Psoas muscle (tissue), 8 donors: ENCODE measurements around the gene PRKN. TPM values are rescaled to one million over a fixed set of nuclear protein-coding genes. Genes with fewer than 3 reads are reported as not detected.

Source experiments
- ATAC-seq, 4 donors: fragments of 200-7000 bp; cut with Tn5 transposase; one replicate each; pipeline ENCODE4 v1.9.1; 2020; ENCODE audit warnings: moderate library complexity in 3 of 4, mild to moderate bottlenecking in 2 of 4
- DNase-seq, 2 donors: peaks; one replicate each; pipeline ENCODE4 v3.0.0-alpha.2; 2020
- H3K27ac ChIP-seq: fragments of 200-600 bp; one replicate; pipeline ENCODE4 v1.8.0; 2022
- H3K27me3 ChIP-seq, 3 donors: fragments of 200-600 bp in 1 of 3; one replicate each; pipeline versions ENCODE4 v1.6.1 to v1.8.0; 2013 to 2022; ENCODE audit warnings: low read length in 2 of 3, mild to moderate bottlenecking in 2 of 3, moderate library complexity in 1 of 3; ENCODE audit not compliant: insufficient read depth in 3 of 3
- H3K36me3 ChIP-seq, 2 donors: fragments of 200-600 bp in 1 of 2; one replicate each; pipeline versions ENCODE4 v1.6.1 to v1.8.0; 2013 to 2022; ENCODE audit warnings: low read depth in 1 of 2, mild to moderate bottlenecking in 1 of 2, moderate library complexity in 1 of 2; ENCODE audit not compliant: insufficient read depth in 1 of 2
- H3K4me1 ChIP-seq: fragments of 200-600 bp; one replicate; pipeline ENCODE4 v1.8.0; 2022
- H3K4me3 ChIP-seq: fragments of 200-600 bp; one replicate; pipeline ENCODE4 v1.8.0; 2022; ENCODE audit warnings: mild to moderate bottlenecking
- H3K9me3 ChIP-seq: fragments of 200-600 bp; one replicate; pipeline ENCODE4 v1.8.0; 2022
- WGBS, 3 donors: extraction: QIAGEN DNeasy Blood & Tissue Kit; methylation state at CpG; one replicate each; pipeline versions ENCODE4 v1.1.6 to v1.1.7; 2013; 5-methylcytosine and 5-hydroxymethylcytosine counted together
- intact Hi-C, 2 donors: fragments of 100-400 bp; cut with DNase I; formaldehyde crosslinking; loops; one replicate each; pipeline versions ENCODE4 v1.11.0 to v1.14.2; 2022
- polyA plus RNA-seq, 3 donors: library from polyadenylated mRNA; stranded (reverse); fragments of 200-250 nt; gene quantifications; one replicate each; pipeline ENCODE4 v1.2.3, GENCODE V29; 2013
- total RNA-seq, 4 donors: library from RNA; stranded (reverse); fragmentation: NEBNext Ultra II Directional in 2 of 4; extraction: Animal tissue kit (Norgen Biotek cat#: 25700) in 2 of 4; gene quantifications; one replicate each; pipeline versions ENCODE4 v1.2.1 to v1.2.4, GENCODE V29; 2021 to 2023
- TF ChIP-seq, protein P1 (sequence below): fragments of 200-600 bp; IDR thresholded peaks from one replicate; pipeline ENCODE4 v1.8.0; 2022; ENCODE audit warnings: antibody characterized with exemption
- donor health status: healthy with polysubstance abuse.
- donor health status: DM: no; HTN: no; CAD: no; lungs with moderate emphysema.
- donor health status: Bipolar disorder and iron deficiency.
- donor health status: healthy.
- donor health status: DM: yes; HTN: yes; CAD: no.
- donor health status: DM: no; HTN: no; CAD: no.
- donor health status: DM: no; HTN: no; CAD: no.
- donor health status: DM: yes; HTN: yes; CAD: no.

Gene PRKN
- total and polyA plus RNA-seq, 7 donors: 1.5 to 19.5 (median 11.7) TPM

DNA sequence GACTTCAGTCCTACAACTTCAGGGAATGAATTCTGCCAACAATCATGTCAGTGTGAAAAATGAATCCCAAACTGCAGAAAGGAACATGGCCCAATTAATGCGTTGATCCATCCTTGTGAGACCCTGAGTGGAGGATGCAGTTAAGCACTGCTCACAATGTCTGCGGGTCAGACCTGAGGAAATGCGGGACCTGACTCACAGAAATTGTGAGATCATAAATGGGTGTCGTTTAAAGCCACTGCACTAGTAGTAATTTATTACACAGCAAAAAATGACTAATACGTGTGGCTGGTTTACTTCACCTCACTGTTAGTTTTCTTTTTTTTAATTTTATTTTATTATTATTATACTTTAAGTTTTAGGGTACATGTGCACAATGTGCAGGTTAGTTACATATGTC lies 505.0 kb downstream of the PRKN start:
- TF ChIP-seq, protein P1, sequence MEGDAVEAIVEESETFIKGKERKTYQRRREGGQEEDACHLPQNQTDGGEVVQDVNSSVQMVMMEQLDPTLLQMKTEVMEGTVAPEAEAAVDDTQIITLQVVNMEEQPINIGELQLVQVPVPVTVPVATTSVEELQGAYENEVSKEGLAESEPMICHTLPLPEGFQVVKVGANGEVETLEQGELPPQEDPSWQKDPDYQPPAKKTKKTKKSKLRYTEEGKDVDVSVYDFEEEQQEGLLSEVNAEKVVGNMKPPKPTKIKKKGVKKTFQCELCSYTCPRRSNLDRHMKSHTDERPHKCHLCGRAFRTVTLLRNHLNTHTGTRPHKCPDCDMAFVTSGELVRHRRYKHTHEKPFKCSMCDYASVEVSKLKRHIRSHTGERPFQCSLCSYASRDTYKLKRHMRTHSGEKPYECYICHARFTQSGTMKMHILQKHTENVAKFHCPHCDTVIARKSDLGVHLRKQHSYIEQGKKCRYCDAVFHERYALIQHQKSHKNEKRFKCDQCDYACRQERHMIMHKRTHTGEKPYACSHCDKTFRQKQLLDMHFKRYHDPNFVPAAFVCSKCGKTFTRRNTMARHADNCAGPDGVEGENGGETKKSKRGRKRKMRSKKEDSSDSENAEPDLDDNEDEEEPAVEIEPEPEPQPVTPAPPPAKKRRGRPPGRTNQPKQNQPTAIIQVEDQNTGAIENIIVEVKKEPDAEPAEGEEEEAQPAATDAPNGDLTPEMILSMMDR: no peak
- DNase-seq (no peak), ATAC-seq (no peak)
- Histone ChIP-seq H3K4me3 (no peak overlapping the region), H3K27ac (no peak overlapping the region), H3K4me1 (no peaks in the 10 kb centered on the region), H3K36me3 (no peaks in the 10 kb centered on the region), H3K27me3 (no peaks in the 10 kb centered on the region), H3K9me3 (no peaks in the 10 kb centered on the region)
- intact Hi-C loops: no loop called here
- 92 to 96% (median 93%) methylated on average over 5 of the region's 5 CpGs for WGBS, 3 donors

DNA sequence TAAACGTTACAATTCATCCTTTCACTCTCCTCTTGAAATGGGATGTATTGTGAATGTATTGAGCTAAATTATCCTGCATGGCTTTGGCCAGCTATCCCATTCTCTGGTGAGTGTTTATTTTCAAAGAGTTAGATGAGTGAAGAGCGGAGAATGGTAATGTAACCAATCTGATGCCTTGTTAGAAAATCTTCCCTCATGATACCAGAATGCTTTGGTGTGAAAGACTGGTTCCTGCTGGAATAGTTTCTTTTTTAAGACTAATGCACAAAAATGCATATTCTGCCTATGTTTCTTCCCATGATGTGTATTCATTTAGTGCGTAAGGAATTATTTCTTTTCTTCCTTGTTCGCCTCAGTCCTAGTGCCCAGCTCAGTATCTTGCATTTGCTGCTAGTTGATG lies 506.7 kb downstream of the PRKN start:
- Histone ChIP-seq H3K36me3 (no peaks in the 10 kb centered on the region), H3K4me3 (no peak overlapping the region), H3K27ac (no peak overlapping the region), H3K27me3 (no peaks in the 10 kb centered on the region), H3K4me1 (no peaks in the 10 kb centered on the region), H3K9me3 (no peaks in the 10 kb centered on the region)
- intact Hi-C loops: no loop called here
- TF ChIP-seq, protein P1: no peak
- ATAC-seq: no peak
- DNase-seq: no peak
- WGBS, 3 donors: 95 to 98% (median 97%) methylated on average over 4 of the region's 4 CpGs

DNA sequence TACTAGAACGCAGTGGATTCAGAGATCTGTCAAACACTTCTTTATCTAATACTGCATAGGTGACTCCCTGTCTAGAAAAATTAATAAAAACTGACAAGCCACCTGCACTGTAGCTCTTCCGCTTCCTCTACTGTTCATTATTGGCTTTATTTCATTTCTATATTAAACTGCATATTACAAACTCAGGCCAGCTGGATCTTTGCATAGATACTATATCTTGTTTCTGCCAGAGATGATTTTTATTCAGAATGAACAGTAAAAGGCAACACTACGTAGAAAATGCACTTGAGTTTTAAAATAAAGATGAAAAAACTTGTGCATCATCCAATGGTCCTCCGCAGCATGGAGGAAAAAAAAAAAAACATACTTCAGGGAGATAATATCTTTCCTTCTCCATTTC lies 508.3 kb downstream of the PRKN start:
- H3K4me3 ChIP-seq: no peak overlapping the region
- no peaks in the 10 kb centered on the region for H3K4me1 ChIP-seq
- WGBS, 3 donors: 69 to 92% (median 79%) methylated on average over 4 of the region's 4 CpGs
- TF ChIP-seq, protein P1: no peak
- H3K9me3 ChIP-seq: no peaks in the 10 kb centered on the region
- intact Hi-C loops: no loop called here
- no peaks in the 10 kb centered on the region for H3K27me3 ChIP-seq
- no peak for DNase-seq
- ATAC-seq: no peak
- no peaks in the 10 kb centered on the region for H3K36me3 ChIP-seq
- no peak overlapping the region for H3K27ac ChIP-seq

DNA sequence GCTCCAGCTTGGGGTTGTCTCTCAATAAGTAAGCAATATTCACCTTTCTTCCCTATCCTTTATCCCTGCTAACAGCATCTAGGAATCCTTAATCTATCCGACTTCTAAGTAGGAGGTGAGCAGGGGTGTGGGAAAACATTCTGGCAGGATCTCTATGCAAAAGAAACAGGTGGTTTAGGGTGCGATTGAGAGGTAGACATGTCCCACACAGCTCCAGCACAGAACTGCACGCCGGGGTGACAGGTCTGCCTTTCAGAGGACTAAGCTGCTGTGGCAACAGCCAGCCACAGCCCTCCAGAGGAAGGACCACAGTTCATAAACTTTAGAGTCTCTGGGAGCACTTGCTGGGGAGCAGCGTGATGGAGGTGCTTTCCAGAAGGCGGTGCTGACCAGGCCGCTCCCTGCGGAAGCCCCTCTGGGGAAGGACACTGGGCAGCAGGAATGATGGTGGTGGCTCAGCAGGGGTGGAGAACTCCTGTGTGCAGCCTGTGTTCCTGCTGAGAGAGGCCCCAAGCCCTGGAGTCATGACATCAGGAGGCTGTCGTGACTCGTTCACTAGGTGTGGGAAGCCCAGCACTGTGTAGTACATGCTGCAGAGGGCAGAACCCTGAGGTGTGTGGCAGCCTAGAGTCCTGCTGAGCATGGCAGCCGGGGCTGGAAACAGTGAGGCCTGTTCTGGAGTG lies 509.6 kb downstream of the PRKN start:
- intact Hi-C loops: no loop called here
- no peaks in the 10 kb centered on the region for H3K4me1 ChIP-seq
- DNase-seq: no peak
- TF ChIP-seq, protein P1: no peak
- H3K36me3 ChIP-seq: no peaks in the 10 kb centered on the region
- H3K27ac ChIP-seq: no peak overlapping the region
- no peak for ATAC-seq
- no peak overlapping the region for H3K4me3 ChIP-seq
- no peaks in the 10 kb centered on the region for H3K9me3 ChIP-seq
- H3K27me3 ChIP-seq: no peaks in the 10 kb centered on the region
- 84 to 89% (median 86%) methylated on average over 11 of the region's 11 CpGs for WGBS, 3 donors

DNA sequence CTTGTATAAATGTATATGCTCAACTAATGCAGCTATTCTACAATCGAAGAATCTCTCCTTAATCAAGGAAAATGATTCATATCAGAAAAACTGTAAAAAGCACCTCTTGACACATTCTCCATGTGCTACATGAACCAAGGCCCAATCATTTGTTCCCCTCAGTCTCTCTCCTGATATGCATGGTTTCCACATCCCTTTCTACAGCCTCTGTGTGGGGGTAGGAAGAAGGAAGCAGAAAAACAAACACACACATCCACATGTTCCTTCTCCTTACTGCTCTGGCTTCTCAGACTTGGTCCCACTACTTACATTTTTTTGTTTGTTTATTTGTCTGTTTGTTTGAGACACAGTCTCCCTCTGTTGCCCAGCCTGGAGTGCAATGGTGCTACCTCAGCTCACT lies 510.5 kb downstream of the PRKN start:
- H3K36me3 ChIP-seq: no peaks in the 10 kb centered on the region
- no peaks in the 10 kb centered on the region for H3K27me3 ChIP-seq
- ATAC-seq (no peak), DNase-seq (no peak)
- H3K4me3 ChIP-seq: no peak overlapping the region
- H3K27ac ChIP-seq: no peak overlapping the region
- TF ChIP-seq, protein P1: no peak
- H3K9me3 ChIP-seq: no peaks in the 10 kb centered on the region
- 92 to 97% (median 92%) methylated on average over 1 of the region's 1 CpG for WGBS, 3 donors
- intact Hi-C loops: no loop called here
- no peaks in the 10 kb centered on the region for H3K4me1 ChIP-seq
